ENCODE measurements around the gene LRP11.
A peak's percentile ranks its signal among the peaks of the same experiment; 100 is the strongest.
"Not testable (repeated sequence)": the region's sequence is repeated elsewhere in the genome, so short reads cannot be mapped to it uniquely, and the experiment has no call there.

Gene LRP11

GRCh38 chr6:149897855-149898744 lies 33.9 kb upstream of the LRP11 start, which contains the start of gene RAET1E:
RAET1E (minus strand) TSS chr6:149898113; CDS start chr6:149890901, 7,212 bp downstream.
- DNase-seq, result no peak

- peak; percentile 82 for DNase-seq
Measured at GRCh38 chr6:149897015-149897697, 33.0 kb upstream of the LRP11 start.

- peak; percentile 37 for DNase-seq
Measured at GRCh38 chr6:149896491-149896890, 32.3 kb upstream of the LRP11 start.

- peak; percentile 78 for DNase-seq
Measured at GRCh38 chr6:149895833-149896271, 31.7 kb upstream of the LRP11 start.

GRCh38 chr6:149895048-149895590 lies 31.0 kb upstream of the LRP11 start:
- peak; percentile 15 for DNase-seq

- DNase-seq, result not testable (repeated sequence)
Measured at GRCh38 chr6:149891864-149892263, 27.7 kb upstream of the LRP11 start.

- no peak for DNase-seq
Measured at GRCh38 chr6:149891259-149891658, 27.1 kb upstream of the LRP11 start.

GRCh38 chr6:149890629-149891045 lies 26.5 kb upstream of the LRP11 start:
- no peak for DNase-seq

GRCh38 chr6:149889326-149889725 lies 25.2 kb upstream of the LRP11 start:
- no peak for DNase-seq

- DNase-seq, result peak; percentile 8
Measured at GRCh38 chr6:149888659-149889058, 24.5 kb upstream of the LRP11 start.

GRCh38 chr6:149888093-149888492 lies 23.9 kb upstream of the LRP11 start:
- DNase-seq, result no peak

- DNase-seq, result peak; percentile 23
Measured at GRCh38 chr6:149887343-149887742, 23.2 kb upstream of the LRP11 start.

- DNase-seq, result no peak
Measured at GRCh38 chr6:149885888-149886287, 21.7 kb upstream of the LRP11 start.

GRCh38 chr6:149884617-149885016 lies 20.5 kb upstream of the LRP11 start:
- DNase-seq, result no peak

GRCh38 chr6:149884215-149884614 lies 20.1 kb upstream of the LRP11 start:
- DNase-seq, result peak; percentile 32

- DNase-seq, result no peak
Measured at GRCh38 chr6:149881860-149882259, 17.7 kb upstream of the LRP11 start.

- DNase-seq, result no peak
Measured at GRCh38 chr6:149881066-149881766, 17.1 kb upstream of the LRP11 start.

- no peak for DNase-seq
Measured at GRCh38 chr6:149877659-149878058, 13.5 kb upstream of the LRP11 start.

GRCh38 chr6:149876241-149876933 lies 12.2 kb upstream of the LRP11 start:
- no peak for DNase-seq

- no peak for DNase-seq
Measured at GRCh38 chr6:149872233-149872632, 8.1 kb upstream of the LRP11 start.

- no peak for DNase-seq
Measured at GRCh38 chr6:149871182-149871581, 7.0 kb upstream of the LRP11 start.

GRCh38 chr6:149869275-149869892 lies 5.2 kb upstream of the LRP11 start:
- DNase-seq, result no peak

All from fibroblast of skin of scalp (primary cell).